ENCODE measurements around the gene COL5A1.
A peak's percentile ranks its signal among the peaks of the same experiment; 100 is the strongest.
"Not testable (repeated sequence)": the region's sequence is repeated elsewhere in the genome, so short reads cannot be mapped to it uniquely, and the experiment has no call there.

The COL5A1 gene

DNA sequence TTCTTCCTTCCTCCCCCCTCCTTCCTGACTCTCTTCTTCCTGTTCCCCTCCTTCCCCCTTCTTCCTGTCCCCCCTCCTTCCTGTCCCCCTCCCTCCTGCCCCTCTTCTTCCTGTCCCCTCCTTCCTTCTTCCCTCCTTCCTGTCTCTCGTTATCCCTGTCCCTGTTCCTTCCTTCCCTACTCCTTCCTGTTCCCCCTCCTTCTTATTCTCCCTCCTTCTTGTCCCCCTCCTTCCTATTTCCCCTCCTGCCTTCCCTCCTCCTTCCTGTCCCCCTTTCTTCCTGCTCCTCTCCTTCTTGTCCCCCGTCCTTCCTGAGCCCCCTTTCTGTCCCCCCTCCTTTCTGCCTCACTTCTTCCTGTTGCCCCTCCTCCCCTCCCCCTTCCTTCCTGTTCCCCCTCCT lies 70.6 kb downstream of the COL5A1 start:
- DNase-seq: no peak

GRCh38 chr9:134712926-134713325 lies 71.3 kb downstream of the COL5A1 start:
- no peak for DNase-seq

- not testable (repeated sequence) for DNase-seq
These were observed 73.9 kb downstream of the COL5A1 start for GRCh38 chr9:134715536-134715935.

GRCh38 chr9:134716067-134716466 lies 74.5 kb downstream of the COL5A1 start:
- peak; percentile 44 for DNase-seq

DNA sequence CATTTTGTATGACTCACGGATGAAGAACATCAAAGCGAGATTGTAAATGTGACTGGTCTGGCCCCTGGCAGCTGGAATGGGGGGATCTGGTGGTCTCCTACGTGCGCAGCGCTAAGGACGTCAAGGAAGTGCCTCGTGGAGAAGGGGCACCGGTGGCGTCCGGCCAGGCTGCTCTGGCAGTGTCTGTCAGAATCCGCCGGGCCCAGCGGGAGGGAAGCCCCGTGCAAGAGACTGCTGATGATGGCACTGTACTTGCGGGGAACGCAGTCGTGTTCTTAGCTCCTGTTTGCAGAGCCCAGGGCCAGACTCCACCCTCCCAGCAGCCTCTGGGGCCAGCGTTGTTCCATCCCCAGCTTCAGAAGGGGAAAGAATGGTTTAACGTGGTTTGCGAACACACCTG lies 75.5 kb downstream of the COL5A1 start:
- no peak for DNase-seq

DNA sequence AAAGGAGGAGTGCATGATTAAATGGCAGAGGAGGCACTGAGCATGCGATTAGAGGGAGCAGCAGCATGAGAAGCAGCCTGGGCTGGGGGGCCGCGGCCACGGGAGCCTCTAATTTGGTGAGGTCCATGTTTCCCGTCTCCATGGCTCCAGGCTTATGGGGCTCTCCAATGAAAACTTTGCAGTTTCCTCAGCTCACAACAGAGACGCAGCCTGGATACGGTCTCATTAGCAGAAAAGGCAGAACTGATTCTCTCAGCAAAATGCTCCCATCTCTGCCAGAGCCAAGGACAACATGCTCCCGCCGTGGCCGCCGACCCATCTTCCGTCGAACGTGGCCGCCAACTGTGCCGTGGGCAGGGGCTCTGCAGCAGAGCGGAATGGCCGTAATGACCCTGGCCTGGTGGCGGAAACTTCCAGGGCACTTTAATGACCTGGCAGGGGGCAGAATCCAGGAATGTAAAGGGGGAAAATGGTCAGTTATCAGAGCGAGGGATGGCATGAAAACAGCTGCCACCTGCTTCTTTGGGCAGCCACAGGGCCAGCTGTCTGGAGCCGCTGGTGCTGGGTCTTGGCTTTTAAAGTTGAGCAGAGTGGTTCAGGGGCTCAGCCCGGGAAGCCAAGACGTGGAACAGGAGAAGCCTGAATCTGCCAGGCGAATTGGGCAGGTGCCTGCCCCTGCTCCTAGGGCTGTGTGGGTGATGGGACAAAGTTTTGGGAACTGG lies 76.5 kb downstream of the COL5A1 start:
- no peak for DNase-seq

DNA sequence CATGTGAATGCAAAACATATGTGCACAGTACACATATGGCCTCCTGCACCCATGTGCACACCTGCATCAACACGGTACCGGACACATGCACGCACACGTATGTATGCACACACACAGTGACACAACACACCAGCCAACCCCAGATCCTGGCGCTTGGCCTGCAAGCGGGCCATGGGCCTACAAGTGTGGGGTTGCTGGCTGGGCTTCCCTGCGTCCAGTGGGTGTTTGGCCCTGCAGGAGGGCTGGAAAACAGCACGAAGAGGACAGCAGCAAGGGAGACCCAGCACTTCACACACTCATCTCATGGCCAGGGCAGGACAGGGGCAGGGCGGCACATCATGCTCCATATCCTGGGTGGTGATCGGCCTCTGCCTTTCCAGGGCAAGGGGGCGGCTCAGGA lies 77.7 kb downstream of the COL5A1 start:
- no peak for DNase-seq

DNA sequence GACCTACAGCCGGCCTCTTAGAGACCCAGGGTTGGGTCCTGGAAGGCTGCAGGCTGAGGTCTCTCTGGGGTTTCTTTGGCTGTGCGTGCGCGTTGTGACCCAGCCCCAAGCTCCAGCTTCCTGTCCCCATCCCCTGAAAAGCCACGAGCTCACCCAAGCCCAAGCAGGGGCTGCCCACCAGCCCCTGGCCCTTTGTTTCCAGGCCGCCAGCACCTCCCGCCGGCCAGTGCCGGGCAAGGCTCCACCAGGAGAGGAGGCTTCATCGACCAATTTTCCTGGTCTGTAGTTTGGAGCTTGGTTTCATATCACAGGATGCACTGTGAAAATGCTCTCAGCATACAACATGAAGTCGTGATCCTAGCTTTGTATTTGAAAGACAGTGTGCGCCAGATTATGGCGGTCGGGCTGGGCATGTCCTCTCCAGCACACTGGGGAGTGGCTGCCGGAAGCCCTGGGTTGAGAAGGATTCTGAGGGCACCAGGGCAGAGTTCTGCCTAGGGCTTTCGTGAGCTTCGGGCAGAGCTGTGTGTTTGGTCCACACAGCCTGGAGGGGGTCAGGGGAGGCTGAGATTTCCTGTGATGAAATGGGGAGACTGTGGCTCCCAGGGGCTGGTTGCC lies 78.6 kb downstream of the COL5A1 start:
- DNase-seq: no peak

- no peak for DNase-seq
These were observed 79.2 kb downstream of the COL5A1 start for GRCh38 chr9:134720796-134721195.

DNA sequence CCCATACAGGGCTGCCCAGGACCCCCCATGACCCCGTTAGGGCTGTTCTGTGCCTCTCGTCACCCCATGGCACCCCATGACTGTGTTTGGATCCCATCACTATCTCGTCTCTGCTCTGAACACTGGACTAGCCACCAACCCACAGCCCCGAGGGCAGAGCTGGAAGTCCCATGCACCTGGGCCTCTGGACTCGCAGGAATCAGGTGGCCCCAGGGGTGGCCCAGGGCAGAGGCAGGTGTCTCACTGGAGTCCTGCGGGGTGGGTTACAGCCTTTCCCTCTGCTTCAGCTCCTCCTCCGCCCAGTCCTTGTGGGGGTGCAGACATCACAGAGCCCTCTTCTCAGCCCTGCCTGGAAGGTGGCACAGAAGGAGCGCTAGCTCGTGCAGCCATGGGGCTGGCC lies 79.7 kb downstream of the COL5A1 start:
- DNase-seq: no peak

GRCh38 chr9:134722120-134722701 lies 80.6 kb downstream of the COL5A1 start:
- DNase-seq: no peak

- DNase-seq: no peak
These were observed 81.4 kb downstream of the COL5A1 start for GRCh38 chr9:134723037-134723436.

DNA sequence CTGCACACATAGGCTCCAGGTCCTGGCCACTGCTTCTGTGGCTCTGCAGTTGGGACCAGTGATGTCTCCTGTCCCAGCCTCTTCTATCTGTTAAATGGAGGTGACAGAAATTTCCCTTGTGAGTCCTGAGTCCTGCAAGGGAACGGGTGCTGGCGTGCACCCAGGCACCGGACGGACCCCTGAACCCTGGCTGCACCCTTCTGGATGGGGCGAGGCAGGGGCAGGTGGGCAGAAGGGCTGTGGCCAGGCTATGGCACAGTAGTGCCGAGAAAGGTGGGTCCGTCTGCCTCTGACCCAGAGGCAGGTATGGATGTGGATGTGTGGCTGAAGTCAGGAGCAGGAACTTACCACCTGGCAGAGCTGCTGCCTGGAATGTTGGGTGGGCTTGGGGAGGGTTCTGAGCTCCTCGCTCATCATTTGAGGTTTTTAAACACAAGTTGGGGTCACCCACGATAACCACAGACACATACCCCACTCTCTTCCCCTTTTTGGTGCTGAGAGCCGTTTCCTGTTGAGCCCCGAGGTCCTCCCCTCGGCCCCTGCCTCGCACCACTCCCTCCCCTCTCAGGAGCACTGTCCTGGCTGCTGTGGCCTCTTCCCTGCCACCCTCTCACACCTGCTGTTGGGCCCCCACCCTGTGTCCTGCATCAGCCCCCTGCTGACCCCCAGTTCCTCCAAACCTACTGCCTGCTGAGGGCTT lies 82.0 kb downstream of the COL5A1 start:
- DNase-seq: no peak

DNA sequence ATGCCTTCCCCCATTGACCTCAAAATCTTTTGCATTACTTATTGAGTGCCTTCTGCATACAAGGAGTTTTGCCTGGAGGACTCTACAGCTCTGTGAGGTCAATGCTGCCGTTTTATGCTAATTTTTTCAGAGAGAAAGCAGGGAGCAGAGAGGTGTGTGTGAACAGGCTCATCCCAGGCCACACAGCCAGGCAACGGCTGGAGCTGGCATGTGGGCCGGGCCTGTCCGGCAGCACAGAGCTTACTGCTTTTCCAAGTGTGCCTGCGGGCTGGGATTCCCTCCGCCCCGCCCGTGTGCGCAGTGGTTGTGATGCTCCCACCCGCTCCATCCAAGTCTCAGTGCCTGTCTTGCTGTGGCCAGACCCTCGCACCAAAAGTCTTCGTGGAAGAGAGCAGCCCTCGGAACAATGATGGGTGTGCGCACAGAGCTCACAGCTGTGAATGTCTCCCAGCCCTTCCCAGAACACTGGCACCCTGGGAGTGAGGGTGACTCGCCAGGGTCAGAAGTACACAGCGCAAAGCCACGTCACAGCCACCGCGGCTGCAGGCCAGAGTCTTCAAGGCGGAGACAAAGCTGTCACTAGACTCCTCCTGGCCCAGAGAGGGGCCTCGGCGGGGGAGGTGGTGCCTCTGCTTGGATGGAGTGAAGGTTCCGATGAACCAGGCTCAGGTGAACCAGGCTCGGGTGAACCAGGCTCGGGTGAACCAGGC lies 82.8 kb downstream of the COL5A1 start:
- peak; percentile 45 for DNase-seq

DNA sequence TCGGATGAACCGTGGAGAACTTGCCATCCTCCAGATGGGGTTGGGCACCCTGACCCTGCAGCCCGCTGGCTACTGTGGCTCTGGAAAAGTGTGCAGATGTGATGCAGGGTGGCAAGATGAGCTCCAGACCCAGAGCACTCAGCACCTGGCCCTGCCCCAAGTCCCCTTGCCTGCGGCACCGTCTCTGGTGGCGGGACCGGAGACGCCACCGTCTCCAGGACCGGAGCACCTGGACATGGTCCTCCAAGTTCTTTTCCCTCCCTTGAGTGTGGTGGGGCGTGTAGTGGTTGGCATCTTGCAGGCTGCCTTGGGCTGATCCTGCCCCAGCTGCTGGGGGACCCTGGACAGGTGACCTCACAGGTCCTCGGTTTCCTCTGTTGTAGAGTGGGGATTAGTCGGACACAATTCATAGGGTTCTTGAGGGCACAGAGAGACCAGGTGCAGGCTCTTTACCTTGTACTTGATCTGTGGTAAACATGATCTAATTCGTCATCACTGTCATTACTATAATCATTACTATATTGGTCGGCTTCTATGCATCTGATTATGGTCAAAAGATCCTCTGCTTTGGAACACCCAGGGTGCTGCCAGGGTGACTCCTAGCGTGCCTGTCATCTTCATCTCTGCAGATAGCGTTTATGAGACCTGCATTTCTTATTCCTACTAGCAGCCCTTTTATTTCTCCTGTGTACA lies 83.5 kb downstream of the COL5A1 start:
- DNase-seq: no peak

DNA sequence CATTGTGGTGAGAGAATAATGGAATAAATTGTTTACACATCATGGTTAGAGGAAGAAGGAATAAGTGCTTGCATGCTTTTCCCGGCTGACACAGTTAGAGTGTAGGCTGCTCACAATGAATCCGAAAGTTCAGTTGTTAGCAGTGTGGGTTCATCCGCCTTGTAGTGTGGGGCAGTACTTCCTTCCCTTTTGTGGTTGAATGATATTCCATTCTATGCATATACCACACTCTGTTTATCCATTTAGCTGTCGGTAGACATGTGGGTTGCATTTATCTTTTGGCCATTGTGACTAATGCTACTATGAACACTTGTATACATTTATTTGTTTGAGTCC lies 84.0 kb downstream of the COL5A1 start:
- no peak for DNase-seq

DNA sequence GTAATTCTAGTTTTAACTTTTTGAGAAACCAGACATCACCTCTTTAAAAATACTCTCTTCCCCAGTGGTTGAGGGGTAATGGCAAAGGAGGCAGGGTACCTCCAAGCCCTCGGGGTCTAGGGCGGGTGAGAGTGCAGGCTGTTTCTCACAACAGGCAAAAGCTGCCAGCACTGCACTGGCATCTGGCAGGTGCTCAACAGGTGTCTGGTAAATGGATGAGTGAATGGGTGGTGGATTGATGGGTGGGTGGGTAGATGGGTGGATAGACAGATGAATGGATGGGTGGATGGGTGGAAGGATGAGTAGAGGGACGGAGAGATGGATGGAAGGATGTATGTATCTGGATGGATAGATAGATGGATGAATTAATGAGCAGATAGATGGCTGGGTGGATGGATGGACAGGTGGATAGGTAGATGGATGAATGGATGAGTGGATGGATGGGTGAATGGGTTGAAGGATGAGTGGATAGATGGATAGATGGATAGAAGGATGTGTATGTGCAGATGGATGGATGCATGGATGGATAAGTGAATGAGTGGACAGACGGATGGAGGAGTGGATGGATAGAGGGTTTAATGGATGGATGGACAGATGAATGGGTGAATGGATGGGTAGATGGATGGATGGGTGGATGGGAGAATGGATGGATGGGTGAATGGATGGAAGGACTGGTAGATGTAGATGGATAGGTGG lies 84.6 kb downstream of the COL5A1 start:
- DNase-seq: no peak

DNA sequence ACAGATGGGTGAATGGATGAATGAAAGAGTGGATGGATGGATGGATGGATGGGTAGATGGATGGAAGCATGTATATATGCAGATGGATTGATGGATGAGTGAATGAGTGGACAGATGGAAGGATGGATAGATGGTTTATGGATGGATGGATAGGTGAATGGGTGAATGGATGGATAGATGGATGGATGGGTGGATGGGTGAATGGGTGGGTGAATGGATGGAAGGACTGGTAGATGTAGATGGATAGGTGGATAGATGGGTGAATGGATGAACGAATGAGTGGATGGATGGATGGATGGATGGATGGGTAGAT lies 85.1 kb downstream of the COL5A1 start:
- DNase-seq: no peak

GRCh38 chr9:134728021-134728795 lies 86.6 kb downstream of the COL5A1 start:
- no peak for DNase-seq

GRCh38 chr9:134728801-134729495 lies 87.3 kb downstream of the COL5A1 start:
- DNase-seq: no peak
